NCI-H1694 treated with DMSO at 0.1 percent for 48 hours (cell line): Measurements from ENCODE around the gene LDB3.

Experiments
- DNase-seq: peaks from one replicate; lab custom pipeline; 2025; lab: John Stamatoyannopoulos, UW

Gene LDB3

GRCh38 chr10:86651631-86652331 lies 16.5 kb upstream of the LDB3 start:
- DNase-seq: no peak

DNA sequence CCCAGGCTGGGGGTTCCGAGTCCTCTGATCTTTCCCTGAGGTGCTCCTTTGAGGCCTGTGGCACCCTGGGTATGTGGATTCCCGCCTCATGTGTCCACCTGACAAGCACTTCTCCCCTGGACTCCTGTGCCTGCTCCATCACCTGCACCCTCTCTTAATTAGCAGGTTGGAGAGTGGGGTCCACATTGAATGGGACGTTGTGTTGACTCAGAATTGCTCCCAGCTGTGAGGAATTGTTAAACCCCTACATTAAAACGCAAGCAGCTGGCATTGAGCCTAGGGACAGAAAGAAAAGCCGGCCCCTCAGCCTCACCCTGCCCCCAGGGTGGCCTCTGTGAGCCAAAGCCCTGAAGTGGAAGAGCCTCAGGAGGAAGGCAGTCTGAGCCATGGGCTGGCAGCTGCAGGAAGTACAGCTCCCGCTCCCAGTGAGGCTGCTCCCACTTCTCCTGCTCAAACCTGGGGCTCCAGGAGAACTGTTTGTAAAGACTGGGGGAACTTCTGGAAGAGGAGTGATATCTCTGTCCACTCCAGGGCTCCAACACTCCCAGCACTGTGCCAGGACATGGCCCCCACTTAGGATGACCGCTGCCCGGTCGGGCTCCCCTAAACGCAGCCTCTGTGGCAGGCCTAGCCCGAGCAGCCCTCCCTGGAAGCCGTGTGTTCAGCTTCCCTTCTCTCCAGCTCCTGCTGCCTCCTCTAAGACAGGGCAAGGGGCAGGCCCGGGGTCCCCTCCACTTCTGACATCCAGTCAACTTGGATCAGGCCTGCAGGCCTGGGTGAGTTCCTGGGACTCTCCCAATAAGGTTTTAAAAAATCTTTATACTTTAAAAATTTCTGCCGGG lies 15.7 kb upstream of the LDB3 start:
- no peak for DNase-seq

- DNase-seq: no peak
These were observed 14.9 kb upstream of the LDB3 start for GRCh38 chr10:86653379-86653778.

DNA sequence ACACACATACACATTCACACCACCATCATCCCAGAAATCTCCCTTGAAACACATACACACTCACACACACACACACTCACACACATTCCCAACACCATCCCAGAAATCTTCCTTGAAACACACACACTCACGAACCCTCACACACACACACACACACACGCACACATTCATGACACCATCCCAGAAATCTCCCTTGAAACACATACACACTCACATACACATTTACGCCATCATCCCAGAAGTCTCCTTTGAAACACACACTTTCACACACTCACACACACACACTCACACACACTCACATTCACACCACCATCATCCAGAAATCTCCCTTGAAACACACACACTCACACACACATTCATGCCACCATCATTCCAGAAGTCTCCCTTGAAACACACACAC lies 14.3 kb upstream of the LDB3 start:
- no peak for DNase-seq

- DNase-seq: no peak
These were observed 13.7 kb upstream of the LDB3 start, which contains the start of gene OPN4 for GRCh38 chr10:86654411-86655172. Gene OPN4 (plus strand): TSS chr10:86654547. CDS start chr10:86654784, 237 bp downstream.

DNA sequence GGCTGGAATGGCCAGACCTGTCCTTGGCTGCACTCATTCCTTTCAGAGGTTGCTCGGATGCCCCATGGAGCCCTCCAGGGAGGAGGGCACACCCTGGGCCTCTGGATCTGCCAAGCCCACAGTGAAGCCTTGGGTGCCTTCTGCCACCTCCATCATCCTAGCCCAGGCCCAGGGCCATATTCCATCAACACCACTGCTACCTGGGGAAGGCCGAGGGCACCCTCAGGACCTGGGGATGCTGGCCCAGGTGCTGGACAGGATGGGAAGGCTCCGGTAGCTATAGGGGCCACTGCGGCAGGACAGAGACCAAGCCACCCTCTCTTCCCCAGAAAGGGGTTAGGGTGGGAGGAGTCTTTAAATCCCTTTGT lies 13.2 kb upstream of the LDB3 start:
- no peak for DNase-seq

DNA sequence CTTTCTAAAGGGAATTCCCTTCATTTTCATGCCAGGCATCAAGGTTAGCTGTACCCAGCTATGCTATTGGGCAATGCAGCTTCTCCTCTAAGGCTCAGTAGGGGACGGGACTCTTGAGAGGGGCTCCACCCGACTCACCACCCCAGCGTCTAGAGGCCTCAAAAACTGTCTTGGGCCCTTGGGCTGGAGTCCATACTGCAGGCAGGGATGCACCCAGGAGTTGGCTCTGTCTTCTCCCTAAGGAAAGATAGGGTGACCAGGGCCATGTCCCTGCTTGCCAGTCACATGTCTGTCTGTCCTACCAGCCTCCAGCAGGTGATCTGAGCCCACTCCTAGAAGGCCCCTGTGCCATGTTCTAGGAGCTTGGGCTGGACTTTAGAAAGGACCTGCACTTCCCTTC lies 12.7 kb upstream of the LDB3 start:
- no peak for DNase-seq

GRCh38 chr10:86657011-86657395 lies 11.3 kb upstream of the LDB3 start:
- no peak for DNase-seq

DNA sequence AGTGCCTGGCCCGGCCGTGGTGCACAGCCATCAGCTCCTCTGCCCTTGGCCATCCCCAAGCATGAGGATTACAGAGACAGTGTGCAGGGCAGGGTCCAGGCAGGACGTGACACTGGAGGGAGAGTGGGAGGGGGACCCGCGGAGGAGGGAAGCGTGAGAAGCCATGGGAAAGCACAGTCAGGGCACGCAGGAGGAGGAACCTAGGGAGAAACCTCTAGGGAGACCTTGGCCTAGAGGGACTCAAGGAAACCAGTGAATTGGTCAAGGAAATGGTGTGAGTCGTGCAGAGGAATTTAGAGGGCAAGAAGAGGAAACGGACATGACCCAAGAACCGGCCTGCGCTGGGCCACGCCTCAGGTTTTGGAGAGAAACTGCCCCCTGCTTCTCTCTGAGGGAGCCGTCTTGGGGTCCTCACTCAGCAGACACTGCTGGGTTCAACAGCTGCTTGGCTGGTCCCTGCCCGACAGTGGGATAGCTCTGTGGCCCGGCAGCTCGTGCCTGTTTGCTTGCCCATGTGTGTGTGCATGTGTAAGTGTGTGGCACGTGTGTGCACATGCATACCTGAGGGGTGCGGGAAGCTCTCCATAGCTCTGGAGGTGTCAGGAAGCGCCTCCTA lies 10.8 kb upstream of the LDB3 start:
- no peak for DNase-seq

DNA sequence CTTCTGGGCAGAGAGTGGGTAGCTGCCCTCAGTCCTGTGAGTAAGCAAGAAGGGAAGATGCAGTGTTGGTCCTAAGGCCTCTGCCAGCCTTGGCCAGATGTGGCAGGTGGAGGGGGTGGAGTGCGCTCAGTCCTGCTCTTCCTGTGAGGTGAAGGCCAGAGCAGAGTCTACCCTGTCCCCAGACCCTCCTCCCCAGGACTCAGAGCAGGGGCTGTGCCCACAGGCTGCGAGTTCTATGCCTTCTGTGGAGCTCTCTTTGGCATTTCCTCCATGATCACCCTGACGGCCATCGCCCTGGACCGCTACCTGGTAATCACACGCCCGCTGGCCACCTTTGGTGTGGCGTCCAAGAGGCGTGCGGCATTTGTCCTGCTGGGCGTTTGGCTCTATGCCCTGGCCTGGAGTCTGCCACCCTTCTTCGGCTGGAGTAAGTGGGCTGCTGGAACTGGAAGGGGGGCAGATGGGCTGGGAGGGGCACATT lies 10.0 kb upstream of the LDB3 start:
- no peak for DNase-seq

- no peak for DNase-seq
These were observed 9.6 kb upstream of the LDB3 start for GRCh38 chr10:86658751-86659150.

DNA sequence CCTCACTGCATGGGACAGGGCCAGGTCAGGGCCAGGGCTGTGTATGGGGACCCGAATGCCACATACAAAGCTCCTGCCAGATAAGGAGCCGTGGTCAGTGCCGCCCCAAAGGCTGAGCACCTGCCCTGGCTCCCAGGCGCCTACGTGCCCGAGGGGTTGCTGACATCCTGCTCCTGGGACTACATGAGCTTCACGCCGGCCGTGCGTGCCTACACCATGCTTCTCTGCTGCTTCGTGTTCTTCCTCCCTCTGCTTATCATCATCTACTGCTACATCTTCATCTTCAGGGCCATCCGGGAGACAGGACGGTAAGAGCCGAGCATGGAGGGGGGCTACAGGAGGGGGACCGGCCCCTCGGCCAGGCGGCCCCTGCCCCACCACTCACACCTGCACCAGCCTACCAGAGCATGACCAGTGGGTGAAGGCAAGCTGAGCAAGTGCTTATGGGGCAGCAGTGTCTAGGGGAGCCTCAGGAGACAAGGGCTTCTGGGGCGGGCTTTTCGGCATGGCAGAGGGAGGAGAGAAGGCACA lies 9.1 kb upstream of the LDB3 start:
- no peak for DNase-seq

DNA sequence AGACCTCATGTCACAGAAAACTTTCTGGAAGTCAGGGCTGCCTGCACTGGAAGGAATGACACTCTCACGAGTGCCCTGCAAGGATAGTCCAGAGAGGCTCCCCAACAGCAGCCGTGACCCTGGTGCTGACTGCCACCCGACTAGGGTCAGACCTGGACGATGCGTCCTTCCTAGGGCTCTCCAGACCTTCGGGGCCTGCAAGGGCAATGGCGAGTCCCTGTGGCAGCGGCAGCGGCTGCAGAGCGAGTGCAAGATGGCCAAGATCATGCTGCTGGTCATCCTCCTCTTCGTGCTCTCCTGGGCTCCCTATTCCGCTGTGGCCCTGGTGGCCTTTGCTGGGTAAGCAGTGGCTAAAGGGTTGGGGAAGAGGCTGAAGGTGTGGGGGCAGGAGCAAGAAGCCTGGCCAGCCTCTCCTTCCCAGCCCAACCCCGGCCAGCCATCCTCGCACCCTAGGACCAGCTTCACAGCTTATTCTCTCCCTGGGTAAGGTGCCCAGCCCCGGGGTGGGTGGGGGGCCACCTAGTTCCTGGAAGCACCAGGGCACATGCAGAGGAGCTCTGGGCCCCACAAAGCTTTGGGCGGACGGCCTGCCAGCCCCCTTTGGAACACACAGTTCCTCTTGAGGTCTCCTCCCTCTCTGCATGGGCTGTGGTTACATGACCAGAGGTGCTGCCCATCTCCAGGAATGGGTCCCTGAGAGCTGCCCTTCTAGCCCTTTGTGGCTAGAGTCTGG lies 8.4 kb upstream of the LDB3 start:
- no peak for DNase-seq

- DNase-seq: no peak
These were observed 6.9 kb upstream of the LDB3 start for GRCh38 chr10:86661161-86662025.

DNA sequence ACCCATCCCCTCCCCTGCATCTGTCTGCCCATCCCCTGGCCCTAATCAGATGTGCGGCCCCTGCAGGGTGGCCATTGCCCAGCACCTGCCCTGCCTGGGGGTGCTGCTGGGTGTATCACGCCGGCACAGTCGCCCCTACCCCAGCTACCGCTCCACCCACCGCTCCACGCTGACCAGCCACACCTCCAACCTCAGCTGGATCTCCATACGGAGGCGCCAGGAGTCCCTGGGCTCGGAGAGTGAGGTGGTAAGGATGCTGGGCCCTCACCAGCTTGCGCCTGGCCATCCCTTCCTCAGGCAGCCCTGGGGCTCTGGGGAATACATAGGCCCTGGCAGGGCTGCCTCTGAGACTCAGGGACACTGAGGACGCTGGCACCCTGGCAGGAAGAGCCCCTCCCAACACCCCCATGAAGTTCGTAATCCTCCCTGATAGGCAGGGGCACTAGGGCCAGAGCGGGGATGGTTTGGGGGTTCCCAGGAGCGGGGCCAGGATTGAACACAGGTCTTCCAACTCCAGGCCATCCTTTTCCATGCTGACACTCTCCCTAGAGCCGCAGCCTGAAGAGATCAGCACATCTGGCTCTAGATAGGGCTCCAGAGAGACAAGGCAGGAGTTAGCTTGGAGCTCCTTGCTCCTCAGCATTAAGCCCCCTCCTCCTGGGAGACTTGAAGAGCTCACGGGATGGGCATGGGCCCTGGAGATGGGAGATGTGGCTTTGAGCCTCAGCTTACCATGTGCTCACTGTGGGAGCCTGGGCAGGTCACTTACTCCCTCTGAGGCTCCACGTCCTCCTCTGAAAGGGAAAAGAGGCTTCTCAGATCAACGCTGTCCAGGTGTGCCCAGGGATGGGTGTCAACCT lies 5.9 kb upstream of the LDB3 start:
- DNase-seq: peak; percentile 70

GRCh38 chr10:86663046-86663345 lies 5.3 kb upstream of the LDB3 start:
- DNase-seq: no peak

DNA sequence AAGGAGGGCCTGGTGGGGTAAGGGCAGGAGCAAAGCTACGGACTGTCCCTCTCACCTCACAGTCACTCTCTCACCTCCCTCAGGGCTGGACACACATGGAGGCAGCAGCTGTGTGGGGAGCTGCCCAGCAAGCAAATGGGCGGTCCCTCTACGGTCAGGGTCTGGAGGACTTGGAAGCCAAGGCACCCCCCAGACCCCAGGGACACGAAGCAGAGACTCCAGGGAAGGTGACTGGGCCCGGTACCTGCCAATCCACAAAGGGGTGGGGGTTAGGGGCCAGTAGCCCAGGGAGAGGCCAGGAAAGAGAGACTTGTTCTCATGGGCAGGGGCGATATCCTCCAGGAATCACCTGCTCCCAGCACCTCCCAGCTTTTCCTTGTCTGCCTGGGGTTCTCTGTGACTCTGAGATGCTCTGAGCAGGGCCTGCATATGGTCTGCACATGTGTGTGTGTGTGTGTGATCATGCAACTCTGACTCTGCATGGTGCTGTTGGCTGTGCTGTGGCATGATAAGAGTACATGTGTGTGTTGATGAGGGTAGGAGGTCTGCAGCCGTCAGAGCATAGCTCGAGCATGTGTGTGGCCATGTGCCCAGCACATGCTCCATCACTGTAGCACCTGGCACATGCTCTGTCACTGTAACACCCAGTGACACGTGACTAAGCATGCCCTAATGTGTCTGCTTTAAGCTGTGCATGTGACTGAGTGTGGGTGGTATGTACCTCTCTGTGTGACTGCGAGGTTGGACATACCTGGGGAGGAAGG lies 4.6 kb upstream of the LDB3 start:
- no peak for DNase-seq

GRCh38 chr10:86664341-86665217 lies 3.7 kb upstream of the LDB3 start:
- DNase-seq: no peak
